SH-SY5Y (cell line): ENCODE data around the gene HSPA12B.

Experiments
- GATA2 ChIP-seq: IDR thresholded peaks from 2 replicates; pipeline ENCODE4 v1.6.1; 2011; ENCODE audit warnings: mild to moderate bottlenecking, low read depth, low read length
- GATA3 ChIP-seq: IDR thresholded peaks from 2 replicates; pipeline ENCODE4 v1.6.1; 2011; ENCODE audit warnings: low read depth, mild to moderate bottlenecking, low read length, moderate library complexity

GRCh38 chr20:3692706-3693294 lies 39.7 kb upstream of the HSPA12B start:
- no peak for TF ChIP-seq GATA2
- no peak for TF ChIP-seq GATA3
